ENCODE data around the gene ZFP36L1. TPM values are rescaled to one million over a fixed set of nuclear protein-coding genes. Genes with fewer than 3 reads are reported as not detected.

The ZFP36L1 gene, protein sequence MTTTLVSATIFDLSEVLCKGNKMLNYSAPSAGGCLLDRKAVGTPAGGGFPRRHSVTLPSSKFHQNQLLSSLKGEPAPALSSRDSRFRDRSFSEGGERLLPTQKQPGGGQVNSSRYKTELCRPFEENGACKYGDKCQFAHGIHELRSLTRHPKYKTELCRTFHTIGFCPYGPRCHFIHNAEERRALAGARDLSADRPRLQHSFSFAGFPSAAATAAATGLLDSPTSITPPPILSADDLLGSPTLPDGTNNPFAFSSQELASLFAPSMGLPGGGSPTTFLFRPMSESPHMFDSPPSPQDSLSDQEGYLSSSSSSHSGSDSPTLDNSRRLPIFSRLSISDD
- total RNA-seq (89.6 and 91.3 TPM in 2 replicates), polyA plus RNA-seq (46.0 and 63.3 TPM in 2 replicates), polyA minus RNA-seq (16.9 and 24.7 TPM in 2 replicates), Bru-seq, nascent RNA (percentile 97 among the genes with signal in this experiment), BruChase-seq, experiment 1, labeled RNA remaining after a 6-hour chase (percentile 95 among the genes with signal in this experiment), BruChase-seq, experiment 2, labeled RNA remaining after a 2-hour chase (percentile 99 among the genes with signal in this experiment)
- 50.0 and 63.4 TPM in 2 replicates for polyA plus RNA-seq (2011; cell fraction: cytosol; rRNA removed)
- polyA plus RNA-seq (2011; cell fraction: nucleus; rRNA removed): 22.0 and 22.8 TPM in 2 replicates
- 52.4 and 76.4 TPM in 2 replicates for polyA plus RNA-seq (2012)
- polyA minus RNA-seq (2011; cell fraction: cytosol; rRNA and poly(A)+ RNA removed): 34.5 TPM
- polyA minus RNA-seq (2011; cell fraction: nucleus; rRNA and poly(A)+ RNA removed): 15.7 and 25.6 TPM in 2 replicates
- long read RNA-seq, transcript ZFP36L1-202 (2 exons, 3,190 nt): major isoform, 111 of 174 reads
- long read RNA-seq, partial matches to known transcripts: 1 of 174 reads
- long read RNA-seq, other reads (novel, unspliced or antisense): 58 of 174 reads

- CTCF ChIA-PET: interaction anchor here (0.6 to 9.6 kb wide), 20 partner anchors 14 to 909 kb away, joined by 3 to 122 read pairs (median 4); no protein-coding TSS in a partner anchor
- POLR2A ChIA-PET: interaction anchor here (0.6 to 2.4 kb wide), 52 partner anchors 8 to 977 kb away, joined by 3 to 75 read pairs (median 5); partner anchors contain the start of gene ZFYVE26
- FAIRE-seq: peak; percentile 85
- Histone ChIP-seq H4K20me1 (replicated peaks; ENCODE audit: control insufficient read depth, extremely low read depth, insufficient read depth, low read length) (peaks cover 2% of the 10 kb centered on the region), H3K36me3 (ENCODE audit: control insufficient read depth in 2 of 2, extremely low read depth in 1 of 2, insufficient read depth in 2 of 2, low read length in 2 of 2) (peaks cover 8 to 9% of the 10 kb centered on the region in 2 experiments), H3K27me3 (ENCODE audit: control insufficient read depth in 2 of 2, insufficient read depth in 2 of 2, low read length in 2 of 2) (no peaks in the 10 kb centered on the region), H3K27ac (ENCODE audit: insufficient read depth, low read depth, low read length) (peak within 1 kb of the TSS; percentile 98), H3K4me3 (replicated peaks in 1 of 3; ENCODE audit: insufficient read depth in 1 of 3, low read depth in 1 of 3, low read length in 3 of 3) (peak within 1 kb of the TSS; percentile 96), H2AFZ (ENCODE audit: low read depth, low read length) (no peak within 1 kb of the TSS), H3K4me2 (ENCODE audit: insufficient read depth, low read length) (peak within 1 kb of the TSS; percentile 85), H3K9me3 (replicated peaks; ENCODE audit: control insufficient read depth, insufficient read depth, low read length) (no peaks in the 10 kb centered on the region), H3K9ac (replicated peaks; ENCODE audit: extremely low read depth, insufficient read depth, low read length) (peak within 1 kb of the TSS; percentile 96), H3K79me2 (ENCODE audit: control insufficient read depth, insufficient read depth, low read length) (peaks cover 59% of the 10 kb centered on the region), H3K4me1 (ENCODE audit: control insufficient read depth, extremely low read depth, insufficient read depth, low read length) (peaks cover 28% of the 10 kb centered on the region), H3K9me1 (replicated peaks; ENCODE audit: control insufficient read depth, extremely low read depth, insufficient read depth, low read length) (no peaks in the 10 kb centered on the region)
- peak; percentile 41 for TF ChIP-seq JUN (IDR thresholded peaks at IDR 0.05; ENCODE audit: borderline replicate concordance, insufficient read depth, insufficient read length, low read depth)
- no peak for TF ChIP-seq EZH2 (IDR thresholded peaks at IDR 0.05; ENCODE audit: borderline replicate concordance, low read depth, low read length, severe bottlenecking)
- TF ChIP-seq POLR2A (IDR thresholded peaks at IDR 0.05; ENCODE audit: low read depth, low read length): peak; percentile 100
- TF ChIP-seq MAX (IDR thresholded peaks at IDR 0.05; ENCODE audit: insufficient read depth, insufficient read length): no peak
- TF ChIP-seq, protein P1, sequence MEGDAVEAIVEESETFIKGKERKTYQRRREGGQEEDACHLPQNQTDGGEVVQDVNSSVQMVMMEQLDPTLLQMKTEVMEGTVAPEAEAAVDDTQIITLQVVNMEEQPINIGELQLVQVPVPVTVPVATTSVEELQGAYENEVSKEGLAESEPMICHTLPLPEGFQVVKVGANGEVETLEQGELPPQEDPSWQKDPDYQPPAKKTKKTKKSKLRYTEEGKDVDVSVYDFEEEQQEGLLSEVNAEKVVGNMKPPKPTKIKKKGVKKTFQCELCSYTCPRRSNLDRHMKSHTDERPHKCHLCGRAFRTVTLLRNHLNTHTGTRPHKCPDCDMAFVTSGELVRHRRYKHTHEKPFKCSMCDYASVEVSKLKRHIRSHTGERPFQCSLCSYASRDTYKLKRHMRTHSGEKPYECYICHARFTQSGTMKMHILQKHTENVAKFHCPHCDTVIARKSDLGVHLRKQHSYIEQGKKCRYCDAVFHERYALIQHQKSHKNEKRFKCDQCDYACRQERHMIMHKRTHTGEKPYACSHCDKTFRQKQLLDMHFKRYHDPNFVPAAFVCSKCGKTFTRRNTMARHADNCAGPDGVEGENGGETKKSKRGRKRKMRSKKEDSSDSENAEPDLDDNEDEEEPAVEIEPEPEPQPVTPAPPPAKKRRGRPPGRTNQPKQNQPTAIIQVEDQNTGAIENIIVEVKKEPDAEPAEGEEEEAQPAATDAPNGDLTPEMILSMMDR (IDR thresholded peaks at IDR 0.05; ENCODE audit: extremely low read depth in 1 of 2, insufficient read depth in 1 of 2, low read depth in 1 of 2, low read length in 2 of 2): no peak
- no peak for TF ChIP-seq MYC (IDR thresholded peaks at IDR 0.05; ENCODE audit: low read depth, low read length)
- TF ChIP-seq POLR2AphosphoS5 (IDR thresholded peaks at IDR 0.05; ENCODE audit: insufficient read depth, low read depth, low read length): peak; percentile 100
- no peak for TF ChIP-seq GATA2 (IDR thresholded peaks at IDR 0.05; ENCODE audit: insufficient read depth, insufficient read length, low read depth, low read length)
- TF ChIP-seq FOS (IDR thresholded peaks at IDR 0.05; ENCODE audit: borderline replicate concordance, insufficient read depth, low read length): peak; percentile 20
- no TSS peak for BruUV-seq (replicated peaks)
- intact Hi-C loops (cut with micrococcal nuclease) (loop anchor here (1.0 to 10.0 kb wide), 8 partner anchors 23 to 648 kb away; no protein-coding TSS in a partner anchor), dilution Hi-C loops (cut with MboI; ENCODE audit: extremely low pct_ligation_motif_present, low sequenced_read_pairs) (no loop called here)
- DNase-seq (ENCODE audit: low read depth, low spot score): peak; percentile 97
These were observed at the start of gene ZFP36L1 for GRCh38 chr14:68792979-68793733. Gene ZFP36L1 (minus strand): TSS chr14:68793067. CDS start chr14:68792938, 129 bp downstream.

All from endothelial cell of umbilical vein (primary cell).